Right lobe of liver (tissue), 6 donors: Measurements from ENCODE around the gene MGAT4A. TPM values are rescaled to one million over a fixed set of nuclear protein-coding genes. Genes with fewer than 3 reads are reported as not detected.

ENCODE experiments used
- ATAC-seq, 4 donors: fragments of 200-7000 bp; cut with Tn5 transposase; one replicate each; pipeline ENCODE4 v1.9.1; 2020; ENCODE audit warnings: mild to moderate bottlenecking in 4 of 4, moderate library complexity in 4 of 4
- DNase-seq, 3 donors: peaks; one replicate each; pipeline ENCODE4 v3.0.0-alpha.2; 2020
- H3K27ac ChIP-seq, 3 donors: fragments of 200-600 bp; one replicate each; pipeline ENCODE4 v1.8.0; 2022
- H3K27me3 ChIP-seq, 2 donors: fragments of 200-600 bp; one replicate each; pipeline ENCODE4 v1.8.0; 2022
- H3K36me3 ChIP-seq, 4 donors: fragments of 200-600 bp; sonication (generic) in 1 of 4; one replicate each; pipeline versions ENCODE4 v1.5.1 to v1.8.0; 2017 to 2022; ENCODE audit warnings: control low read depth in 1 of 4
- H3K4me1 ChIP-seq, 4 donors: fragments of 200-600 bp; sonication (generic) in 1 of 4; one replicate each; pipeline versions ENCODE4 v1.5.1 to v1.8.0; 2017 to 2022; ENCODE audit warnings: control low read depth in 1 of 4
- H3K4me3 ChIP-seq, 3 donors: fragments of 200-600 bp; one replicate each; pipeline ENCODE4 v1.8.0; 2022
- H3K9me3 ChIP-seq, 4 donors: fragments of 200-600 bp; sonication (generic) in 1 of 4; one replicate each; pipeline versions ENCODE4 v1.5.1 to v1.8.0; 2017 to 2022; ENCODE audit warnings: control low read depth in 1 of 4
- POLR2A ChIP-seq: fragments of 450-650 bp; IDR thresholded peaks from one replicate; pipeline ENCODE4 v1.6.1; 2017; ENCODE audit warnings: antibody characterized with exemption, mild to moderate bottlenecking
- WGBS: methylation state at CpG from one replicate; pipeline ENCODE4 v1.1.6; 2018; ENCODE audit warnings: low coverage, low lambda C conversion rate; ENCODE audit not compliant: insufficient coverage; ENCODE audit errors: missing lambda C conversion rate; 5-methylcytosine and 5-hydroxymethylcytosine counted together
- intact Hi-C, 2 donors: fragments of 100-400 bp; cut with DNase I; formaldehyde crosslinking; loops; one replicate each; pipeline versions ENCODE4 v1.11.2 to v1.14.1; 2022
- total RNA-seq, 6 experiments: library from RNA; depleted of rRNA in 2 of 6; stranded (reverse); fragments of >200 nt in 2 of 6; fragmentation: NEBNext Ultra II Directional in 3 of 6; extraction: Animal tissue kit (Norgen Biotek cat#: 25700) in 3 of 6; gene quantifications; one replicate each; pipeline versions ENCODE4 v1.1.0 to v1.2.4, GENCODE V29; 2016 to 2023
- TF ChIP-seq, protein P1 (sequence below), 4 donors: fragments of 200-600 bp in 3 of 4; fragments of 450-650 bp in 1 of 4; IDR thresholded peaks; one replicate each; pipeline versions ENCODE4 v1.5.1 to v1.8.0; 2016 to 2022; ENCODE audit warnings: antibody characterized with exemption in 4 of 4, mild to moderate bottlenecking in 2 of 4
- donor health status: DM: no; HTN: yes; CAD: no.
- donor health status: DM: no; HTN: no; CAD: no.
- donor health status: DM: no; HTN: no; CAD: no.
- donor health status: DM: no; HTN: yes; CAD: no.
- donor health status: DM: no; HTN: yes; CAD: no.

MGAT4A gene
- total RNA-seq, 6 experiments from 2014 or later = 7.8 to 16.0 (median 11.7) TPM

- no peak for TF ChIP-seq POLR2A
- TF ChIP-seq, protein P1, sequence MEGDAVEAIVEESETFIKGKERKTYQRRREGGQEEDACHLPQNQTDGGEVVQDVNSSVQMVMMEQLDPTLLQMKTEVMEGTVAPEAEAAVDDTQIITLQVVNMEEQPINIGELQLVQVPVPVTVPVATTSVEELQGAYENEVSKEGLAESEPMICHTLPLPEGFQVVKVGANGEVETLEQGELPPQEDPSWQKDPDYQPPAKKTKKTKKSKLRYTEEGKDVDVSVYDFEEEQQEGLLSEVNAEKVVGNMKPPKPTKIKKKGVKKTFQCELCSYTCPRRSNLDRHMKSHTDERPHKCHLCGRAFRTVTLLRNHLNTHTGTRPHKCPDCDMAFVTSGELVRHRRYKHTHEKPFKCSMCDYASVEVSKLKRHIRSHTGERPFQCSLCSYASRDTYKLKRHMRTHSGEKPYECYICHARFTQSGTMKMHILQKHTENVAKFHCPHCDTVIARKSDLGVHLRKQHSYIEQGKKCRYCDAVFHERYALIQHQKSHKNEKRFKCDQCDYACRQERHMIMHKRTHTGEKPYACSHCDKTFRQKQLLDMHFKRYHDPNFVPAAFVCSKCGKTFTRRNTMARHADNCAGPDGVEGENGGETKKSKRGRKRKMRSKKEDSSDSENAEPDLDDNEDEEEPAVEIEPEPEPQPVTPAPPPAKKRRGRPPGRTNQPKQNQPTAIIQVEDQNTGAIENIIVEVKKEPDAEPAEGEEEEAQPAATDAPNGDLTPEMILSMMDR (IDR thresholded peaks at IDR 0.05) = no peak
- ATAC-seq = no peak
- H3K9me3 ChIP-seq = no peaks in the 10 kb centered on the region
- no peak overlapping the region for H3K27ac ChIP-seq
- no peak overlapping the region for H3K4me3 ChIP-seq
- no peak for DNase-seq
- H3K4me1 ChIP-seq = no peaks in the 10 kb centered on the region
- H3K27me3 ChIP-seq = no peaks in the 10 kb centered on the region
- no peaks in the 10 kb centered on the region for H3K36me3 ChIP-seq
- intact Hi-C loops = no loop called here
- no CpG with 5 or more reads among the region's 1 CpG for WGBS
These were observed 12.9 kb upstream of the MGAT4A start for GRCh38 chr2:98743835-98744234.

GRCh38 chr2:98739020-98739419 lies 8.1 kb upstream of the MGAT4A start:
- Histone ChIP-seq H3K9me3 (no peaks in the 10 kb centered on the region), H3K4me1 (no peaks in the 10 kb centered on the region), H3K27ac (no peak overlapping the region), H3K36me3 (no peaks in the 10 kb centered on the region), H3K4me3 (no peak overlapping the region), H3K27me3 (no peaks in the 10 kb centered on the region)
- DNase-seq (no peak), ATAC-seq (no peak)
- TF ChIP-seq, protein P1 (IDR thresholded peaks at IDR 0.05) = no peak
- no peak for TF ChIP-seq POLR2A
- intact Hi-C loops = no loop called here

GRCh38 chr2:98738304-98738703 lies 7.4 kb upstream of the MGAT4A start:
- H3K9me3 ChIP-seq = no peaks in the 10 kb centered on the region
- H3K36me3 ChIP-seq = no peaks in the 10 kb centered on the region
- DNase-seq = no peak
- no peak for TF ChIP-seq POLR2A
- TF ChIP-seq, protein P1 (IDR thresholded peaks at IDR 0.05) = no peak
- H3K4me3 ChIP-seq = no peak overlapping the region
- no peaks in the 10 kb centered on the region for H3K4me1 ChIP-seq
- WGBS = 95% methylated on average over 2 of the region's 3 CpGs
- no peaks in the 10 kb centered on the region for H3K27me3 ChIP-seq
- no peak overlapping the region for H3K27ac ChIP-seq
- no peak for ATAC-seq
- intact Hi-C loops = no loop called here

DNA sequence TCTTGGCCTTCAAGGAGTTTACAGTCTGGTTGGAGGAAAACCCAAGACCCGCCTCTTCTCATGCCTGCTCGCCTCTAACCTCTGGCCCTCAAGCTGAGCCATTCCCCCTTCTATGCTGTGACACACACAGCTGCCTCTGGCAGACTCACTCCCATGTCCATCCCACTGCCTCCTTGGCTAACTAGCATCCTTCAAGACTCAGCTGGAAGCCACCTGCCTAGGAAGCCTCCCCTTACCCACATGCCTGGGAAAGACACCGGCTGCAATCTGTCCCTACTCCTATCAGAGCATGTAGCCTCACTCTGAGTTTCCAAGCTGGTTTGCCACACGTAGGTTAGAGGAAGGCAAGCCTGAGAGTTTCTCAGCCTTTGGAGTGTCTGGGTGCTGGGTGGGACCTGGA lies 6.9 kb upstream of the MGAT4A start:
- DNase-seq = no peak
- no peak overlapping the region for H3K4me3 ChIP-seq
- no peak overlapping the region for H3K27ac ChIP-seq
- ATAC-seq = no peak
- H3K27me3 ChIP-seq = no peaks in the 10 kb centered on the region
- H3K4me1 ChIP-seq = no peaks in the 10 kb centered on the region
- TF ChIP-seq, protein P1 (IDR thresholded peaks at IDR 0.05) = no peak
- TF ChIP-seq POLR2A = no peak
- intact Hi-C loops = no loop called here
- H3K36me3 ChIP-seq = no peaks in the 10 kb centered on the region
- whole genome bisulfite sequencing = 100% methylated on average over 1 of the region's 4 CpGs
- H3K9me3 ChIP-seq = no peaks in the 10 kb centered on the region

DNA sequence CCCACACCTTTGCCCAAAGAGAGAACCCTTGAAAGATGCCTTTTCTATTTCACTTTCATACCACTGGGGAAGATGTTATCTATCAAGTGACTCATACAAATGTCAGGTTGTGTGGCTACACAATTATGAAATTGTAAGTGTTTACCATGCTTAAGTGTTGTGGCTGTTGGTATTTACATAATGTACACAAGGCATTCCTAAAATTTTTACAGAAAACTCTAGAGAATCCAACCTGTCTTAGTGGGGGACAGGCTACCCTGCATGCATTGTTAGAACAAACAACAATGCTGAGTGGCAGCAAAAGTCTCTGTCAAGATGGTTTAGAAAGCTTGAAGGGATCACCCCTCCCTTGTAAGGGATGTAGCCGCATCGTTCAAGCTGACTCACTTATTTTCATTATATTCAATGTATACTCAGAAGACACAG lies 5.5 kb upstream of the MGAT4A start:
- Histone ChIP-seq H3K4me1 (no peaks in the 10 kb centered on the region), H3K27me3 (no peaks in the 10 kb centered on the region), H3K9me3 (no peaks in the 10 kb centered on the region), H3K36me3 (no peaks in the 10 kb centered on the region), H3K27ac (no peak overlapping the region), H3K4me3 (no peak overlapping the region)
- no peak for TF ChIP-seq POLR2A
- TF ChIP-seq, protein P1 (IDR thresholded peaks at IDR 0.05) = no peak
- intact Hi-C loops = no loop called here
- WGBS = 64% methylated on average over 2 of the region's 2 CpGs
- no peak for ATAC-seq
- no peak for DNase-seq
